NOMO-1 treated with DMSO at 0.1 percent for 48 hours (cell line): Measurements from ENCODE around the gene HEATR3.

ENCODE experiments used
- DNase-seq: peaks from one replicate; lab custom pipeline; 2025; ENCODE audit not compliant: unreplicated experiment; lab: John Stamatoyannopoulos, UW

HEATR3 gene

DNA sequence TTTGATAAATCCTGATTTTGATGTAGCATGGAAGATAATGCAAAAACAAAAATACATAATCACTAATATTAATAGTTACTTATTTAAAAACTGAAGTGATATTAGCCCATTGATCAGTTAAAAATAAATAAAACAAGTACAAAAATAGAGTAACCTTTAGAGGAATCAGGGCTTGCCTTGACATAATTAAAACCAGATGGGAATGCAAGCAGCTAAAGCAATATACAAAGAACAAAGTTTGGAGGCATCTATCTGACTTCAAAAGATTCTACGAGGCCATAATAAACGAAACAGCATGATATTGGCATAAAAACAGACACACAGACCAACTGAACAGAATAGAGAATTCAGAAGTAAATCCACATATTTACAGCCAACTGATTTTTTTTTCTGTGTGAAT is 15.0 kb upstream of the HEATR3 start:
- no peak for DNase-seq

DNA sequence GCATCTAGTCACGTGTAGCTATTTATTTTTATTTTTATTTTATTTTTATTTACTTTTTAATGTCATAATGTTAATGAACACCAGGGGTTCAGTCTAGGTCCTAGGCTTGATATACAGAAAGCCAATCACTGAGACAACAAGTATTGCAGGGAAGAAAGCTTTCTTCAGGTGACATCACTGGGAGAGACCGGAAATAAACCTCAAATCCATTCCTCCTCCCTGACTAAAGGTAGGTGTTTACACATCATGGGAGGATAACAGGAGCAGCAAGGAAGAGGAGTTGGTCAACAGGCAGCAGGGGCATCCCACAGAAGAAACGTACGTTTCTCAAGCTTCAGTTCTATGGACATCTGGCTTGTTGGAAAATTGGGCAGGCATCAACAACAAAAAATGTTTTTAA is 9.5 kb upstream of the HEATR3 start:
- DNase-seq, result no peak

DNA sequence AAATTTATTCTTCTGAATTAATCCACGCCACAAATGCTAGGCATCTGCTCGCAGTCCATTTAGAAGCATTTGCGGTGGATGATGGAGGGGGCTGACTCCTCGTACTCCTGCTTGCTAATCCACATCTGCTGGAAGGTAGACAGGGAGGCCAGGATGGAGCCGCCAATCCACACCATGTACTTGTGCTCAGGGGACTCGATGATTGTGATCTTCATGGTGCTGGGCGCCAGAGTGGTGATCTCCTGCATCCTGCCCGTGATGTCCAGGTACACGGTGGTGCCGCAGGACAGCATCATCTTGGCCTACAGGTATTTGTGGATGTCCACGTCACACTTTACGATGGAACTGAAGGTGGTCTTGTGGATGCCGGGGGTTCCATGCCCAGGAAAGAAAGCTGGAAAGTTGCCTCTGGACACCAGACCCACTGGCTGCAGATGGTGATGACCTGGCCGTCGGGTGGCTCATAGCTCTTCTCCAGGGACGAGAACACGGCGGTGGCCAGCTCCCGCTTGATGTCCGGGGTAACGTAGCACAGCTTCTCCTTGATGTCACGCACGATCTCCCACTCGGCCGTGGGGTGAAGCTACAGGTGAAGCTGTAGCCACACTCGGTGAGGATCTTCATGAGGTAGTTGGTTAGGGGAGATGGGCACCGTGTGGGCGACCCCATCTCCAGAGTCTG is 7.5 kb upstream of the HEATR3 start:
- no peak for DNase-seq

DNA sequence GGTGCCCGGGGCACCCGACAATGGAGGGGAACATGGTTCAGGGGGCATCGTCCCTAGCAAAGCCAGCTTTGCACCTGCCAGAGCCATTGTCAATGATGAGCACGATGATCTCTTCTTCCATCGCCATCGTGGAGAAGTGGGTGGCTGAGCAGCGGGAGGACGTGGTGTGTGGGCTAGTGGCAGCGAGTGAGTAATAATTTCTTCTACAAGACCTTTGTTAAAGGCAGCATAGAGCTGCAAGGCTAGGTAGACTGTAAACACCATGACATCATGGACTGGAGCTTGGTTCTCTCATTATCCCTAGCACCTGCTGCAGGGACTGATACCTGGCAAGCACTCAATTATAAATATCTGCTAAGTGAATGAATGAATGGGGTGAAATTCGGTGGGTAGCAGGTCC is 6.7 kb upstream of the HEATR3 start:
- no peak for DNase-seq

DNA sequence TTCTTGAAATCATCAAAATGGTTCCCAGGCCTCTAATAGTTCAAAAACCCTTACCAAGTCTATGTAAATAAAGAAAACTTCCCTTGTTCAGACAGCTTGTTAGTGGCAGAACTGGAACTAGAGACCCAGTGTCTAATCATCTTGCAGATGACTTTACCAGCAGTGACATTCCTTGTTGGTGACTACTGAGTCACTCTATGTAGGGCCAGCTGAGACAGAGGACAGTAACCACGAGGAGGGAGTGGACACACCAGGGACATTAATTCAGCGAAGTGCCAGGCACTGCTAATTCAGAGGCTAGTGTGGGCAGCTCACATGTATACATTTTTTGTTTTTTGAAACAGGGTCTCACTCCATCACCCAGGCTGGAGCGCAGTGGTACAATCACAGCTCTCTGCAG is 6.1 kb upstream of the HEATR3 start:
- DNase-seq, result no peak

DNA sequence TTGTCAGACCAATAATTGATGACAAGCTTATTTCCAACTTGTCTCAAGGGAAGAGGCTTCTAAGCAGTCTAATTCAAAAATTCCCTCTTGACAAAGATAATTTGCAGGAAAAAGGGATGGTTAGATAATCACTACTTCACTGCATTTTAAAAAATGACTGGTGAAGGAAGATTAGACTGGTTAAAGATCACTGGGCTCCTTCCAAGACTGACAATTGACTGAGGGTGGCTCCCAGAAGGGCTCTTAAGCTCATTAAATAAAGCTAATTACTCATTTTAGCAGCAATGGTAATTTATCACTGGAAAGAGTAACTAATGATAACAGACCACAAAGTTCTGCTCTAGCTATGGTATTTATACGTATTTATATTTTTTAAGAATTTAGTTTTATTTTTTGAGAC is 4.4 kb upstream of the HEATR3 start:
- DNase-seq, result no peak

DNA sequence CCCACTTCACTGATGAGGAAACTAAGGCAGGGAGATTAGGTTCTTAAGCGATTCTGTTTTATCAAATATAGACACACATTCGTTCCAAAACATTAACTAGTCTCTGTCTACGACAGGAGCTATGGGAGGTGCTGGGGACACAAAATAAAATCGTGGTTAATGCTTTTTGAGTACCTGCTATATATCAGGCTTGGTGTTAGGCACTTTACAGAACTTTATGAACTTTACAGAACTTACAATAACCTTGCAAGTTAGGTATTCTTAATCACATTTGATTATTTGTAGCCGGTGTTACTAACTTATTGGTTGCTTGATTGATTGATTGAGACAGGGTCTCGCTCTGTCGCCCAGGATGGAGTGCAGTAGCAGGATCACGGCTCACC is 538 bp upstream of the HEATR3 start:
- DNase-seq, result no peak

DNA sequence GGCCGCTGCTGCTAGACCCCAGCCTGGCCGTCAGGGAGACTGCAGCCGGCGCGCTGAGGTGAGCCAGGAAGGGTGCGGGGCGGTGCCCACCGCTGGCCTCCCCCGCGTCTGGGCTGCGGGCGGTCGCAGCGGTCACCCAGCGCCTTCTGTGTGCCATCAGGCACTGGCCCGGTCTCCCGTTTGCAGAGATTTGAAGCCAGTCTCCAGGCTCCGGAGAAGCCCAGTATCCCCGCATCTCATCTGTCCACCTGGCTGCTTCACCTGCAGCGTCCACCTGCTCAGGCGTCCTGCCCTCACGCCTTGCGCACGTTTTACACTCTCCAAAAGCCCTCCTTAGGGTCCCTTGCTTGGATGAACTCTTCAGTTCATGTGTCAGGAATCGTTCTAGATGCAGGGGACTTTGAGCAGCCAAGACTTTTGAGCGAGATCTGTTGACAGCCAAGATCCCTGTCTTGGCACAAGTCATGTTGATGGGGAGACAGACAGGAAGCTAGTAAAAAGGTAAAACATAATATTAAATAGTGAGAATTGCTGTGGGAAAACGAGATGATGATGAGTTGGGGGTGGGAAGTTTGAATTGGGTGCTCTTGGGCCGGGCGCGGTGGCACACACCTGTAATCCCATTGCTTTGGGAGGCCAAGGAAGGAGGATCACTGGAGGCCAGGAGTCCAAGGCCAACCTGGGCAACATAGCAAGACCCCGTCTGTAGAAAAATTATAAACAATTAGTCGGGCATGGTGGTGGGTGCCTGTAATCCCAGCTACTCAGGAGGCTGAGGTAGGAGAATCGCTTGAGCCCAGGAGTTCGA is 916 bp downstream of the HEATR3 start:
- no peak for DNase-seq

DNA sequence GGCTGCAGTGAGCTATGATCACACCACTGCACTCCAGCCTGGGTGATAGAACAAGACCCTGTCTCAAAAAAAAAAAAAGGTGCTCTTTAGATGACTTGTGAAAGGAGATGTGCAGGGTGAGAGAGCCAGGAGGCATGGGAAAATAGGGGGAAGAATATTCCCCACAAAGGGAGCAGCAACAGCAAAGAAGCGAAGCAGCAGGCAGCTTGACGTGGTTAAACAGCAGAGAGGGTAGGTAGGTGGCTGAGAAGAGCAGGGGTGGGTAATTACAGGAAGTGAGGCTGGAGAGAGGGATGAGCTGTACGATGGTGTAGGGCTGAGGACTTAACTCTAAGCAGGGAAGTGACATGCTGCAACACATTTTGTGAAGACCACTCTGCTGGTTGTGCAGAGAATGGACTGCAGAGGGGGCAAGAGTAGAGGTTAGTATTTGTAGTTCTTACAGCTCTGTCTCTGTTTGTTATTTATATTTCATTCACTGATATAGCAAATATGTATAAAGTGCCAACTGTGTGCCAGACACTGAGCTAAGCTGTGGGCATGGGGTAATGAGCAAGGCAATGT is 1.6 kb downstream of the HEATR3 start:
- DNase-seq, result peak; percentile 87

DNA sequence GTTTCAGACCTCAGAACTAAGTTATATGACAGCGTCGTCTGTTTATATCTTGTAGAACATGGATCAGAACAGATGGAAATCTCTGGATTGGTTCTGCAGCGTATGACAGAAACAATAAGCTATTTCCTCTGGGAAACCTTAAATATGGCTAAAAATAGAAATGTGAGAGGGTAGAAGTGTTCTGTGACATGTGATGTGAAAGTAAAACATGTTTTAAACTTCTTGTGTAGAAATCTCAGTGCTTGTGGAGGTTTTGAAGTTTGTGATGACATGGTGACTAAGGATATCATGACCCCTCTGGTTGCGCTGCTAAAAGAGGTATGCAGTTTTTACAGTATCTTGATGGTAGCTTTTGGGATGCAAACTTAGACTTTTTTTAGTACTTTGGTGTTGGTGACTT is 2.8 kb downstream of the HEATR3 start:
- DNase-seq, result no peak

DNA sequence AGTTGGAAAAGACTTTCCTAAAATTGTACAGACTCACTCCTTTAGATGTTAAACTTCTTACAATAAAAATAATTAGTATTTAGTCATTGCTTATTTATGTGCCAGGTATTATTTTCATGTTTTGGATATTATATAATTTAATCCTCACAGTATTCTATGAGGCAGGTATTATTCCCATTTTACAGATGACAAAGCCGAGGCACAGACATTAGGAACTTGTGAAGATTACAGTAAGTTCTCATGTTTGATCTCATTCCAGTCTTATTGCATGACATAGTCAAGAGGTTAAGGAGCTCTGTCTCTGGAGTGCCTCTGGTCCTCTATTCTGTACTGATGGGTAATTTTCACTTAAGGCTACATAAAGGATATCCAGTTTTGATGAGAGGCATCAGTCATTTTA is 3.3 kb downstream of the HEATR3 start:
- DNase-seq, result no peak

DNA sequence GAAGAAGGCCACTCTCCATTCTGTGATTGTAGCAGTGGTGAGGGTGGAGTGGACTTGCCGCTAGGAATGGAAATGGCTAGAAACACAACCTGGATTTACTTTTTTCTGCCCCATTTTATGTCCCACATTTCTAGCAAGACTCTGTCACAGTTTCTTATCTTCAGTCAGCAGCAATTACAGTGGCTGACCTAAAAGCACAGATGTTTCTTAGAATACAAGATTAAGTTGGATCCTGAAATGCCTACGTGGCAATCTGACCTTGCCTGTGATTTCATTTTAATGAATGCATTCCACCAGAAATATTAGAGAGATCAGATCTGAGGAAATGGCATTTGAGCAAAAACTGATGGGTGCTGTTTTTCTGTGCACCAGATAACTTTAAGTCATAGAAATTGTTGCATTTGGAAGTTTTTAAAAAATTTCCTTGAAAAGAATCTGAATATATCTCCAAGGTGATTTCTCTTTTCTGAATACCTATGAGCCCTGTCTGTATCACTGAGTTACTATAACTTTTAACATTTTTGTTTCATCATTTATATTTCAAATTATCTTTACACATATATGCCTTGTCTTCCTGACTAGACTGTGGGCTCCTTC is 5.4 kb downstream of the HEATR3 start:
- DNase-seq, result no peak

DNA sequence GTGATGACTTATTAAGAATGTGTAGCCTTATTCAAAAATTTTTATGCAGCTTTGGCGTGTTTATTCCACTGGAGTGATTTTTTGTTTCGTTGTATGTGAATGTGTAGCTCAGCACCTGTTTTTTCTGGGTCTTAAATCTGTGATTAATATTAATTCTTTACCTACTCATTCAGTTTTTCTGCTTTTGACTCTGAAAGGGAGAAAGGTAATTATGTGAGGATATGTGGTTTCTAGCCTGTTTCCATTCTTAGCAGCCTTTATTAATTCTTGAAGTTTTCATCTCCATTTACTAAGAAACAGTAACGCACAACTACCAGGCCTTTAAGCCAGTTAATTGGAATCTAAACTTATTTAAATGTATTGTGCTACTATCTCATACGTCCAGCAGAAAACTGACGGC is 7.0 kb downstream of the HEATR3 start:
- DNase-seq, result no peak

DNA sequence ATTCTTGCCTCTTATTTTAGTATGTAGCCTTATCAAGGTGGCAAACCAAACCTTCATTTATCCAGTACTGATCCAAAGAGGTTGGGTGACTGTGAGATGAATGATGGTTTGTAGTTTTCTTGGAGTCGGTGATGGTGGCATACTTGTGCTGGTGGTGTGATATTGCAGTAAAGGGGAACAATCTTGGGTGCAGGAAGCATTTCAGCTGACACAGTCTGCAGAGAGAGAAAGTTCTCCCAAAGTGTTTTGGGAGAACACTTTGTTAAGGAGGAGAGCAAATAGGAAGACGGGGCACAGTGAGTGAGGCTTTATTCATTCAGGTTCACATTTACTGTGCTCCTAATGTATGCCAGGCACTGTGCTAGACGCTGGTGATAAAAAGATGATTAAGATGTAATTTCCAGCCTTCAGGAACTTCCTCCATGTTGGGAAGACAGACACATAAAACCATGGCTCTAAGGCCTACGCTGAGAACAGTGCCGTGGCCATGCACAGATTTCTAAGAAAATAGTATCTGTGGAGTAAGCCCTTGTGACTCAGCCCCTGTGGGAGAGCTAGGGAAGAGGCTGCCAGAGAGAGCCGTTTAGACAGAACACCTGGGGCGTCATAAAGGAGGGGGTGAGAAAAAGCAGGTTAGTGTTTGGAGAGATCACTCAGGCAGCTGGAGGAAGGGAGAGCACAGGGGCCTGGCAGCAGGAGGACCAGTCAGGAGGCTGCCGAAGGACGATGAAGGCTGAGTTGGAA is 13.8 kb downstream of the HEATR3 start:
- no peak for DNase-seq

DNA sequence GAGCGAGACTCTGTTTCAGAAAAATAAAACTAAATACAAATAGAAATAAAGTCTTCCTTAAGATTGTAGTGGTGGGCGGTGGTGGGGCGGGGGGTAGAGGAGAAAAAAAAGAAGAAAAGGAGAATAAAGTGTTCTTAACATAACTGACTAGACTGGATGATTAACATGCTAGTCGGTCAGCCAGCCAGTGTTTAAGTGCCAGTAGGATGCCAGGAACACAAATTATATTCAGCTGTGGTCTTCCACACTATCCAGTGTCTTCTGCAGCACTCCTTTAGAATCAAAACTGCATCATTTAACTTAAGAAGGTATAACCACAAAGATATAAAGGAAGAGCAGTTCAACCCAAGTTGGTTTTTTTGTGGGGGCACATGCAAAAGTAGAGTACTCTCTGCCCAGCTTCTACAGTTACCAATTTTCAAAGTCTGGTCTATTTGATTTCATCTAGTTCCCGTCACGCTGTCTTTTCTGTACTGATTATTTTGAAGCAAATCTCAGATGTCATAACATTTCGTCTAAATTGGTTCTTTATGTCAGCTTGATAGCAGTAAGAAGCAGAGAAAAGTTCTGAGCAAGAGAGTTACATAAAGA is 15.8 kb downstream of the HEATR3 start:
- DNase-seq, result no peak

DNA sequence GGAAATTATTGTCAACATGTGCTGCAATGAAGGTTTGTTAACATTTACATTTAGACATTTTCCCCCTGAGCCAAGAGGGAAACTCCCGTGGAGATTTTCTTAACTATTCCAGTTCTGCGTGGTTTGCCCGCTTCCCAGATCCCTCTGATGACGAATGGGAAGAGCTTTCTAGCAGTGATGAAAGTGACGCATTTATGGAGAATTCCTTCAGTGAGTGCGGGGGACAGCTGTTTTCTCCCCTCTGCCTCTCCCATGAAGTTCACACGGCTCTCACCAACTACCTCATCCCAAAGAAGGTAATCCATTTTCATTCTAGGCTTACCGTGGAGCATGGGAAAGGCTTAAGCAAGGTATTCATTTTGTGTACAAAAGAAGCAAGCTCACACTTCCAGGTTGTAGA is 18.2 kb downstream of the HEATR3 start:
- no peak for DNase-seq

DNA sequence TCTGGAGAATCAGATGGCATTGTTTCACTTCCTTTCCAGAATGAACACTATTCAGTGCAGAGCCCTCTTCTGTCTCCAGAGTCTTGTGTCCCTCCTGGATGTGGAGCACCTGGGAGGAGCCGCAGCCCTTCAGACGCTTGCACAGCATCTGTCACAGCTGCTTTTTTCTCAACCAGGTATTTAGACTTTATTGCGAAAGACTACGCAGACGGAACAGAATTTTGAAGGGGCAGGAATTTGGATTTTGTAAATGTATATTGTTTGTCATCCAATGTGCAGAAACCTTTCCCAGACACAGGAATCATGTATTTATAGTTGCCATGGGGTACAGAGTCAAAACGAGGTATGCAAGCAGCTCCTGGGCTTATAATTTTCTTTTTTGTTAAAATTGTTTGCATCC is 20.4 kb downstream of the HEATR3 start:
- no peak for DNase-seq

DNA sequence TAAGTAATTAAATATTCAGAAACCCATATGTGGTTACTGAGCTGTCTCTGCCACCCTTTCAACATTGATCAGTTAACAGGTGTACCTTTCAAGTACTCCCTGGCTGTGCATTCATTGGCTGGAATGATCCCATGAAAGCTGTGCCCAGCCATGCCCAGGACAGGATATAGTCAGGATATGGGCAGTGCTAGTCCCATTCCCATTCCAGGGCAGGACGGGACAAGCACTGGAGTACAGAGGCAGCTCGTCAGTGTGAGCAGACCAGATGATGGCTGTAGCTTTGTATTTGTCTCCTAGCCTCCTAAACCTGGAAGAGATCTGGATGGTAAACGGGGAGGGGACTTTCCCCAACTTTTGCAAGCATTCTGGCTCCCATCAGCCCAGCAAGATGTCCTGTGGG is 22.5 kb downstream of the HEATR3 start:
- DNase-seq, result no peak

DNA sequence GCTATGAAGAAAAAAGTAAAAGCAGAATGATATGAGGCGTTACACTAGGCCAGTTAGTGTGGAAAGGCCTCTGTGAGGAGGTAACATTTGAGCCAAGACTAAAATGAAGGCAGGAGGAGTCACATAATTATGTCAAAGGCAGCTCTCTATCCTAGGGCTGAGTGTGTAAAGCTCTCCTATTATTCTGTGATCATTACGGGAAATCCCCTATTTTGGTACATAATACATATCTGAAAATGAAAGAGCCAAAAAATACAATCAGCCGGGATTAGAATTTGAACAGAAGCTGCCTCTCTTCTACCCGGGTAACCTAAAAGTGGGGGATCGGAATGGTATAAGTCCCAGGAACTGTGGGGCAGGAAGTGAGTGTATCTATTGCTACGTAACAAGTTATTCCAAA is 27.1 kb downstream of the HEATR3 start:
- DNase-seq, result no peak

DNA sequence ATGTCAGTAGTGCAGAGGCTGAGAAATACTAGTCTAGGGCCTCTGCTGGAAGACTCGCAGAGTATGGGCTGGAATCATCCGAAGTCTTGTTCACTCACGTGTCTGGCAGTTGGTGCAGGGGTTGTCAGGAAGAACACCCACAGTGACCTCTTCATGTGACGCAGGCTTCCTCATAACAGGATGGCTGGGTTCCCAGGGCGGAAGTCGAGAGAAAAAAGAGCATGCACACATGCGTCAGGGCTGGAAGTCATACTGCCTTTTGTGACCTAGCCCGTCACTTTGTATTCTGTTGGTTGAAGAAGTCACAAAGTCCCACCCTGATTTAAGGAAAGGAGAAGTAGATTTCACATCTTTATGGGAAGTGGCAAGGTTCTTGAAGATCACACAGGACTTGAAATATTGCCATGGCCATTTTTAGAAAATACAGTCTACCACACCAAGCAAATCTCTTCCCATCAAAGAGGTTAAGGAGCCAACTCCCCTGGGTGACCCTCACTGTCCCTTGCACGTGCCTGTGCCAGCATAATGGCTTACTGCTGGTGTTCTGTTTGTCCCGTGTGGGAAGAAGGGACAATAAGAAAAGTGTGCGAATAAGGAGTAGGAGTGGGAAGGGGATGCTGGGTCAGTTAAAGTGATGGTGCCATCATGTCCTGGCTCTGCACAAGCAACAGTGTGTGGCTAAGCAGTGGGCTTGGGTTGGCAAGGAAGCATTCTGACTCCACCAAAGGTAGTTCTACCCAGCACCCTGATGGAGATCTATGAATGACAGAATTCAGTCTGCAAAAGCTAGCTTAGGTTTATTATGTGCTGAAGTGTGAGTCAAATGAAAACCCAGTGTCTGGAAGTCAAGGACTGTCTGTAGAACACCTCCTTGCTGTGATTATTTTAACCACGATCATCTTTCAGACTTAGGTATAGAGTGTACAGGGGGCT is 28.1 kb downstream of the HEATR3 start:
- peak; percentile 94 for DNase-seq
